Pancreas (tissue), 10 donors: ENCODE data around the gene SIRT6. TPM values are rescaled to one million over a fixed set of nuclear protein-coding genes. Genes with fewer than 3 reads are reported as not detected.
A peak's percentile ranks its signal among the peaks of the same experiment; 100 is the strongest.

Source experiments
- ATAC-seq, 4 donors: fragments of 200-7000 bp; cut with Tn5 transposase; one replicate each; pipeline versions ENCODE4 v1.8.0 to v1.9.1; 2020; ENCODE audit warnings: mild to moderate bottlenecking in 4 of 4, moderate library complexity in 4 of 4
- DNase-seq, 6 donors: peaks; one replicate each; pipeline ENCODE4 v3.0.0-alpha.2; 2020
- FAIRE-seq: peaks from 2 replicates; lab custom pipeline; 2012; peaks lifted over from hg19 to GRCh38; lab: Jason Lieb, UNC
- H3K27ac ChIP-seq, 4 donors: fragments of 200-600 bp; sonication (generic); 1 replicate in 3 of 4; 2 replicates in 1 of 4; pipeline versions ENCODE4 v1.5.0 to v1.8.0; 2020
- H3K27me3 ChIP-seq, 4 donors: fragments of 200-600 bp; one replicate each; pipeline ENCODE4 v1.8.0; 2021
- H3K36me3 ChIP-seq, 3 donors: fragments of 200-600 bp; sonication (generic) in 1 of 3; one replicate each; pipeline versions ENCODE4 v1.5.0 to v1.8.0; 2020 to 2021
- H3K4me1 ChIP-seq, 3 donors: fragments of 200-600 bp; one replicate each; pipeline ENCODE4 v1.8.0; 2021
- H3K4me3 ChIP-seq, 4 donors: fragments of 200-600 bp; sonication (generic) in 2 of 4; one replicate each; pipeline versions ENCODE4 v1.5.0 to v1.8.0; 2020 to 2021
- H3K9me3 ChIP-seq, 4 donors: fragments of 200-600 bp; one replicate each; pipeline ENCODE4 v1.8.0; 2021
- WGBS, 2 donors: extraction: QIAGEN DNeasy Blood & Tissue Kit; methylation state at CpG; one replicate each; pipeline ENCODE4 v1.1.7; 2013; 5-methylcytosine and 5-hydroxymethylcytosine counted together
- intact Hi-C, 3 donors: fragments of 100-400 bp; cut with DNase I; formaldehyde crosslinking; loops; one replicate each; pipeline versions ENCODE4 v1.11.1 to v1.14.2; 2022
- polyA plus RNA-seq, 2 donors: library from polyadenylated mRNA; stranded (reverse); fragments of 200-250 nt; gene quantifications; one replicate each; pipeline ENCODE4 v1.2.3, GENCODE V29; 2013
- total RNA-seq, 6 donors: library from RNA; stranded (reverse); fragmentation: NEBNext Ultra II Directional in 4 of 6; extraction: Animal tissue kit (Norgen Biotek cat#: 25700) in 4 of 6; gene quantifications; one replicate each; pipeline versions ENCODE4 v1.2.1 to v1.2.4, GENCODE V29; 2021 to 2023
- TF ChIP-seq, protein P1 (sequence below), 4 donors: fragments of 200-600 bp; sonication (generic) in 3 of 4; IDR thresholded peaks; one replicate each; pipeline versions ENCODE4 v1.5.0 to v1.8.0; 2021; ENCODE audit warnings: antibody characterized with exemption in 4 of 4
- donor health status: healthy with polysubstance abuse.
- donor health status: DM: no; HTN: no; CAD: no; lungs with moderate emphysema.
- donor health status: DM: no; HTN: no; CAD: no.
- donor health status: control.
- donor health status: control.
- donor health status: Bipolar disorder and iron deficiency.
- donor health status: DM: yes; HTN: yes; CAD: no.
- donor health status: DM: no; HTN: no; CAD: no.
- donor health status: DM: no; HTN: no; CAD: no.
- donor health status: DM: yes; HTN: yes; CAD: no.

The SIRT6 gene
- total and polyA plus RNA-seq, 8 donors, result 10.9 to 47.4 (median 14.9) TPM

DNA sequence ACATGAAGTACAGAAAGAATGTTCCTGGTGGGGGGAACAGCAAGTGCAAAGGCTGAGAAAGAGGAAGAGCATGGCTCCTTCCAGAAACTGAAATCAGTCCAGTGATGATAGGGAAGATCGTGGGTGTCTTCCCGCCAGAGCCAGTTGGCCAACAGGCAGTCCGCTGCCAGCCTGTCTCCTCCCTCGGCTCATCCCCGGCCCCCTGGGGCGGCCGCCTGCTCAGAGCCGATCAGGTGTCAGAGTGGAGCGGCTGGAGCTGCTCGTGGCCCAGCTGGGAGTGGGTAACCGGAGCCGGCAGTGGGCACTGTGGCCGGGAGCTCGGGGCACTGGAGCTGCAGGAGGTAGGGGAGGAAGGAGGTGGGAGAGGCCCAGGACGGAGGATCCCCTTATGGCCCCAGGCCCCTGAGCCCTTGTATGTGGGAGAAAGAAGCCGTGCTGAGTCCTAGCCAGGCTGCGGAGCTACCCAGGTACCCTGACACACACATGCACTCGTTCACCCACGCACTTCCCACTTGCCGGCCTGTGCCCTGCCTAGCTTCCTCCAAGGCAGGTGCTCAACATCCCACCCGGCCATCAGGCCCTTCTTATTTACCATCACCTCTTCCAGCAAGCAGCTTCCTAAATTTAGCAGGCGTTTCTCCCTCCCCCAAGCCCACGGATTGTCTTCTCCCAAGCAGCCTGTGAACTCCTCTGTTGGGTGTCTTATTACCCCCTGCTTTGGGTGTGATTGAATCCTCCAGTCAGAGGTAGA is 1.8 kb upstream of the SIRT6 start:
- Histone ChIP-seq H3K36me3 (no peaks in the 10 kb centered on the region), H3K27ac (no peak overlapping the region), H3K27me3 (no peaks in the 10 kb centered on the region), H3K9me3 (no peaks in the 10 kb centered on the region), H3K4me3 (no peak overlapping the region), H3K4me1 (peaks cover 0 to 16% (median 11%) of the 10 kb centered on the region in 3 donors)
- DNase-seq, result peak in 2 of 6 donors; percentile 65 to 73
- WGBS, 2 donors, result 53 to 57% methylated on average over 23 of the region's 23 CpGs
- no peak for ATAC-seq
- intact Hi-C loops, result no loop called here
- no peak for FAIRE-seq
- TF ChIP-seq, protein P1, sequence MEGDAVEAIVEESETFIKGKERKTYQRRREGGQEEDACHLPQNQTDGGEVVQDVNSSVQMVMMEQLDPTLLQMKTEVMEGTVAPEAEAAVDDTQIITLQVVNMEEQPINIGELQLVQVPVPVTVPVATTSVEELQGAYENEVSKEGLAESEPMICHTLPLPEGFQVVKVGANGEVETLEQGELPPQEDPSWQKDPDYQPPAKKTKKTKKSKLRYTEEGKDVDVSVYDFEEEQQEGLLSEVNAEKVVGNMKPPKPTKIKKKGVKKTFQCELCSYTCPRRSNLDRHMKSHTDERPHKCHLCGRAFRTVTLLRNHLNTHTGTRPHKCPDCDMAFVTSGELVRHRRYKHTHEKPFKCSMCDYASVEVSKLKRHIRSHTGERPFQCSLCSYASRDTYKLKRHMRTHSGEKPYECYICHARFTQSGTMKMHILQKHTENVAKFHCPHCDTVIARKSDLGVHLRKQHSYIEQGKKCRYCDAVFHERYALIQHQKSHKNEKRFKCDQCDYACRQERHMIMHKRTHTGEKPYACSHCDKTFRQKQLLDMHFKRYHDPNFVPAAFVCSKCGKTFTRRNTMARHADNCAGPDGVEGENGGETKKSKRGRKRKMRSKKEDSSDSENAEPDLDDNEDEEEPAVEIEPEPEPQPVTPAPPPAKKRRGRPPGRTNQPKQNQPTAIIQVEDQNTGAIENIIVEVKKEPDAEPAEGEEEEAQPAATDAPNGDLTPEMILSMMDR (IDR thresholded peaks at IDR 0.05), result no peak

DNA sequence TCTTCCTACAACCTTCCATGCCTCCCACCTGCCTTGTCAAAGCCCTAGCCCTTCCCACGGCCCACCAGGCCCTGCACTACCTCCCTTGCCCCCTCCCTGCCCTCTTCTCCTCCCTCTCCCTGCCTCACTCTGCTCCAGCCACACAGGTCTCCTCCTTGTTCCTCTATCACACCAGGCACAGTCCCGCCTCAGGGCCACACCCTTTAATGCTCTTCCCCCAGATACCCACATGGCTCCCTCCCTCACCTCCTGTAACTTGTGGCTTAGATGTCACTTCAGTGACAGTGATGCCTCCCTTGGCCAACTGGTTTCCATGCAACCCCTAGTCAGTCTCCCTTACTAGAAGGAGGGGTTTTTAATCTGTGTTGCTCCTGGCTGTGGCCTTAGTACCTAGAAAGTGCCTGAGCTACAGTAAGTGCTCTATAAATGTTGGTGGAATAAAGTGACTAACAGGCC is 1.3 kb downstream of the SIRT6 start:
- peaks cover 0 to 19% (median 0%) of the 10 kb centered on the region in 3 donors for H3K36me3 ChIP-seq
- no peak for ATAC-seq
- TF ChIP-seq, protein P1 (IDR thresholded peaks at IDR 0.05), result no peak
- no peak for FAIRE-seq
- no peaks in the 10 kb centered on the region for H3K27me3 ChIP-seq
- H3K4me3 ChIP-seq, result peak overlapping the region in 1 of 4 donors; percentile 99
- no peaks in the 10 kb centered on the region for H3K9me3 ChIP-seq
- no peak for DNase-seq
- peaks cover 0 to 16% (median 11%) of the 10 kb centered on the region in 3 donors for H3K4me1 ChIP-seq
- no peak overlapping the region for H3K27ac ChIP-seq
- WGBS, 2 donors, result 45 to 69% methylated on average over 2 of the region's 2 CpGs
- intact Hi-C loops, result no loop called here

DNA sequence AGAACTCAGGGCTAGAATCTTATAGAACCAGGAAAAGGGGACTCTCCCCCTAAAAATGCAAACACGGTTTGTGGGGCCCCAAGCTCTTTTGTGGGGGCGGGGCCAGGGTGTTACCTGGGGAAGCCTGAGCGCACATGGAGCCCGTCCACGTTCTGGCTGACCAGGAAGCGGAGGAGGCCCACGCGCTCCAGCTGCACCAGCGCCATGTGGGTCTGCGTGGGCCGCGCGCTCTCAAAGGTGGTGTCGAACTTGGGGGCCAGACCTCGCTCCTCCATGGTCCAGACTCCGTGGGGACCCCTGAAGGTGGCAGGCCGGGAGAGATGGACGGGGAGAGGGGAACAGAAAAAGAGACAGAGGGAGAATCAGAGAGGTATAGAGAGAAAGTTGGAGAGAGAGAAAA is 3.4 kb downstream of the SIRT6 start:
- Histone ChIP-seq H3K9me3 (no peaks in the 10 kb centered on the region), H3K27ac (no peak overlapping the region), H3K4me1 (peaks cover 0 to 16% (median 11%) of the 10 kb centered on the region in 3 donors), H3K27me3 (no peaks in the 10 kb centered on the region), H3K4me3 (no peak overlapping the region), H3K36me3 (peaks cover 0 to 27% (median 0%) of the 10 kb centered on the region in 3 donors)
- ATAC-seq, result no peak
- 91 to 95% methylated on average over 18 of the region's 18 CpGs for WGBS, 2 donors
- intact Hi-C loops, result no loop called here
- no peak for DNase-seq
- TF ChIP-seq, protein P1 (IDR thresholded peaks at IDR 0.05), result no peak
- FAIRE-seq, result no peak

DNA sequence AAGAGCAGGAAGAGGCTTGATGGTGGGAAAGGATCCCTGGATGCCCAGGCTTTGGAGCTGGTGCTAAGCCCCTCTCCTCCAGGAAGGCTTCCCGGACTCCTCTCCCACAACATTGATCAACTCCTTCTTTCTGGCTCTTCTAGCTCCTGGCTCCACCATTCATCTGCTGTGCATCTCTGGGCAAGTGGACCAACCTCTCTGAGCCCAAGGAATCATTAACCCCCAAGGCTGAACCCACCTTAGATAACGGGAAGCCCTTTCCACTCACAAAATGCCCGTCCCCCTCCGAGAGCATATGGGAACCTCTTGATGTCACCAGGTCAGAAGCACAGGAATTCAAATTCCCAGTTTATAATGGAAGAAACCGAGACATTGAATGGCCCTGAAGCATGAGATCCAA is 5.2 kb downstream of the SIRT6 start:
- no peaks in the 10 kb centered on the region for H3K9me3 ChIP-seq
- no peaks in the 10 kb centered on the region for H3K27me3 ChIP-seq
- no peak for ATAC-seq
- H3K36me3 ChIP-seq, result peaks cover 0 to 27% (median 0%) of the 10 kb centered on the region in 3 donors
- no peak for FAIRE-seq
- intact Hi-C loops, result no loop called here
- no peak overlapping the region for H3K4me3 ChIP-seq
- no peak for DNase-seq
- TF ChIP-seq, protein P1 (IDR thresholded peaks at IDR 0.05), result no peak
- 90 to 93% methylated on average over 5 of the region's 5 CpGs for WGBS, 2 donors
- no peak overlapping the region for H3K27ac ChIP-seq
- peaks cover 0 to 13% (median 11%) of the 10 kb centered on the region in 3 donors for H3K4me1 ChIP-seq

DNA sequence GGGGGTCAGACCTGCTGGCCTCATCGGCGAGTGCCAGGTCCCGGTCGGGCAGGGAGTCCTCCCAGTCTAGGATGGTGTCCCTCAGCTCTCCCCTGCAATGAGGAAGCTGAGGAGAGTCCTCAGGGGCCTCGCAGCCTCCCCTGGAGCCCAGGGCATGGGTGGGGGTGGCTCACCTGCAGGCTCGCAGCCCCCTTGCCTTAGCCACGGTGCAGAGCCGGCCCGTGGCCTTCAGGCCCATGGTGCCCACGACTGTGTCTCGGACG is 6.8 kb downstream of the SIRT6 start:
- intact Hi-C loops, result no loop called here
- DNase-seq (no peak), FAIRE-seq (no peak), ATAC-seq (no peak)
- 90 to 92% methylated on average over 12 of the region's 12 CpGs for WGBS, 2 donors
- TF ChIP-seq, protein P1 (IDR thresholded peaks at IDR 0.05), result no peak
- peaks cover 0 to 27% (median 0%) of the 10 kb centered on the region in 3 donors for H3K36me3 ChIP-seq
- H3K27ac ChIP-seq, result no peak overlapping the region
- H3K4me1 ChIP-seq, result peaks cover 0 to 2% (median 0%) of the 10 kb centered on the region in 3 donors
- H3K27me3 ChIP-seq, result no peaks in the 10 kb centered on the region
- H3K9me3 ChIP-seq, result no peaks in the 10 kb centered on the region
- no peak overlapping the region for H3K4me3 ChIP-seq
